SK-N-MC (cell line): Measurements from ENCODE around the gene MITD1.

ENCODE experiments used
- EZH2 ChIP-seq: fragments of 200-600 bp; sonication (generic); IDR thresholded peaks from one replicate; pipeline ENCODE4 v1.6.1; 2017; ENCODE audit warnings: antibody characterized with exemption
- FOXP2 ChIP-seq: optimal IDR thresholded peaks from 2 replicates; pipeline ENCODE3; 2011; ENCODE audit warnings: mild to moderate bottlenecking, moderate library complexity; ENCODE audit not compliant: insufficient read depth; ENCODE audit errors: extremely low read length, control extremely low read depth
- POLR2AphosphoS5 ChIP-seq: IDR thresholded peaks from 2 replicates; pipeline ENCODE4 v1.6.1; 2012; ENCODE audit warnings: mild to moderate bottlenecking, low read depth, low read length, borderline replicate concordance

GRCh38 chr2:99205491-99205890, 24.6 kb upstream of the MITD1 start:
- TF ChIP-seq EZH2 (no peak), FOXP2 (no peak), POLR2AphosphoS5 (no peak)
